Stimulated activated CD4-positive, alpha-beta T cell treated with anti-CD3 and anti-CD28 coated beads, Interleukin-4, amount 100 ng/mL, for 4 hours (primary cell): ENCODE measurements around the gene CTIF.

Experiments
- DNase-seq, 2 experiments: peaks; one replicate each; pipeline ENCODE4 v3.0.0-alpha.2; 2020

The CTIF gene

GRCh38 chr18:48689548-48689947 is 150.7 kb downstream of the CTIF start:
- no peak for DNase-seq

DNA sequence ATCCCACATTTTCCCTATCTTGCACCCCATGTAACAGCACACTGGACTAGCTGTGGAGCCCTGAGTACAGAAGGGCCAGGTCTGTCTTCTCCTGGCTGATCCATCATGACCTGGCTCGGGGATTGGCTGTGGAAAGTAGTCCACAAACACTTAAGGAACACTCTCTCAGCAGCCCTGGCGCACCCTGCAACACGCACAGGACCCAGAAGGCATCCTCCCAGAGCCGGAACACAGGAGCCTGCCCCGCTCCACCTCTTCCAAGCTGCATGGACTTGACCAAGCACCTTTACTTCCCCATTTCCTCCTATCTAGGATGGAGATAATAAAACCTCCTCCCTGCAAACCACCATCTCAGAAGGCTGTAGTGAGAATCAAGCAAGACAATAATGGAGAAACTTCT is 151.7 kb downstream of the CTIF start:
- DNase-seq: no peak

DNA sequence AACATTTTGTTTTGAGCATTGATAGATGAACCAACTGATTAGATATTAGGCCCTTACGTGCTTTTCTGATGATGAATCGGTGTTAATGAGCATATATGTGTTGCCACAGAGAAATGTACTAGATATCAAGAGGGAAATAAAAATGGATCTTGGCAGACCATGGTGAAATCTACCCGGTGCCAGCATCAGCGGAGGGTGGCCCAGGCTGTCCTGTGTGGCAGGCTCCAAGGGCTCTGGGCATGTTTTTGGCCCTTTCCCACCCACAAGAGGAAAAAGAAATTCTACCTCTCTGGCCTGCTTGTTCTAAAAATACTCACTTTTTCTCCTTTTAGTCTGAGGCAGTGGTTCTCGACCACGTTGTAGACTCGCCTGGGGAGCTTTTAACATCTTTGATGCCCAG is 154.2 kb downstream of the CTIF start:
- no peak for DNase-seq

DNA sequence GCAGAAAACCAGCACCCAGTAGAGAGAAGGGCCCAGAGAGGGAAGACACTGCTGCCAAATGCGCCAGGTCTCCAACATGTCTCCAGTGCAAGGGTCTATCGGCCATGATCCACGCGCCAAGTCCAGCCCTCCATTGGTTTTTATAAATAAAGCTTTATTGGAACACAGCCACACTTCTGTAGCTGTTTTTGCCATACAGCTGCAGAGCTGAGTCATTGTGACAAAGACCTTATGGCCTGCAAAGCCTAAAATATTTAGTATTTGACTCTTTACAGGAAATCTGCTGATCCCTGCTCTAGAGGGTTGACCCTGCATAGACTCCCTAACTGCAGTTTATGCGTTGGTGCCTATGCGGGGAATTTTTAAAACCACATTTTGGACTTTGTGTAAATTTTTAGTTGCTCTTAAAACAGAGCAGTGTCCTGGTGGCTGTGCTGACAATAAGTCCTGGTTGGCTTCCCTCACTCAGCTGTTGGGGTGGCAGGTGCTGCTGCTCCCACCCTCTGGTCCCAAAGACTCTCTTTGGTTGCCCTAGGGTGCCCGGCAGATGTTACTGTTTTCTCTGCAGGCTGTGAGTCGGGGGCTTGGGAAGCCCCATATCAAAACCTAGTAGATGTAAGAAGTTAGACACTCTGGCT is 154.9 kb downstream of the CTIF start:
- DNase-seq: no peak

DNA sequence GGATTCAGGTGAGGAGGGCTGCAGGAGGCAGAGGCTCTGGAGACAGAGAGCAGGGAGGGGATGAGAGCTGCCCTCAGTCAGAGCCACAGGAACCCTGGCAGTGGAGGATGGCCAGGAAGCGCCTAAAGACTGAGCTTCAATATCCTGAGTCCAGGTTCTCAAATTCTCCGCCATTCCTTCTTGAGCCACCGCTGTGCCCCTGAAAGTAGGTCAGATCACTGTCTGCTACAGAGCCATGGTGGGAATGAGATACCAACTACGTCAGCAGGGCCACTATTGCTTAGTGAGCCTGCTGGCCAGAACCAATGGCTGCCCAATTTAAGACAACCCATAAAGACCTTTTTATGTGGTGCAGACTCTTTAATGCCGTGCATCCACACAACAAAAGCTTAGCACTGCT is 155.5 kb downstream of the CTIF start:
- no peak for DNase-seq

GRCh38 chr18:48695671-48696070 is 156.8 kb downstream of the CTIF start:
- DNase-seq: no peak

DNA sequence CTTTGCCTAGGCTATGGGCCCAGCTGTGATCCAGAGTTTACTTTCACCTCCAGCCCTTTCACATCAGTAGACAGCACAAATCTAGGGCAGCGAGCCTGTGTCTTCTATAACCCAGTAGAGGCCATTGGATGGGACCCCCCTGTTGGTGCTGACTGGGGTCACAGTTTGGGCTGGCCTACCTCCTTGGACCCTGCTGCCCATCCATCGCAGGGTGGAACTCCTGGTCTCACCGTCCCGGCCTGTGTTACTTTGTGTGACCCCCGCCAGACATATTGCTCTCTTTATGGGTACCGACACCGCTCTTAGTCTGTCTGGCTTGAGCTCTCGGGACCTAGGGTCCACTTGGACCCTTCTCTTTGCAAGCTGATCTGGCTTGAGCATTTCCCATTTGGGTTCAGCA is 157.4 kb downstream of the CTIF start:
- DNase-seq: no peak

DNA sequence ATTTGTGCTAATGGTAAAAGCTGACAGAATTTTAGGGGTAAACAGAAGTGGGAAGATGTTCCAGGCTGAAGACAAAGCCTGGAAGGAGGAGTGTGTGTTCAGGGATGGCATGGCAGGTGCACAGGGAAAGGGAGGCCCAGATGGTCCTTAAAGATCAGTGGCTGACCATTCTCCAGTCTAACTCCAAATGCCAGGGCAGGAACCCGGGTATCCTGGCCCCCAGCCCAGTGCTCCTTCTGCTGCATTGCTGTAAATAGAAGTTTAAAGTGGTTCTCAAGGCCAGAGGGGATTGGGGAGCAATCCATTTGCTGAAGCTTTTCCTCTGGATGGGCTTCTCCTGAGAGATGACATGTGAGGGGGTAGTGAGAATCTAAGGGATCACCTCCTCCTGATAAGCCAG is 158.6 kb downstream of the CTIF start:
- no peak for DNase-seq

DNA sequence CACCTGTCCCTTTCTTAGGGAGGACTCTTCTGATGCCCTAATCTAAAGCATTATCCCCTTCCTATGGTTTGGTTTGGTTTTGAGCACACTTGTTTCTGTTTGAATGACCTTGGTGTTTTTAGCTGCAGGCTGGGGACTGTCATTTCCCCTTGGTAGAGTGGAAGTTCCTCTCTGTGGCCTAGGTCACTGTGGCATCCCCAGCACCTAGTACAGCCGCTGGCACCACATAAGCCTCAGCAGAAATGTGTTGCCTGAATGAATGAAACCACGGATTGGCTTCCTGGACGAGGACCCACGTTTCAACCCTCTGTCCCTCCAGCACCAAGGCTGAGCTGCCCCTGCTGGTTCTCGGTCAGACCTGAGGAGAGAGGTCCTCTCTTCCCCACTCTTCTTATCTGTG is 159.9 kb downstream of the CTIF start:
- no peak for DNase-seq

GRCh38 chr18:48699761-48700160 is 160.9 kb downstream of the CTIF start:
- DNase-seq: no peak

DNA sequence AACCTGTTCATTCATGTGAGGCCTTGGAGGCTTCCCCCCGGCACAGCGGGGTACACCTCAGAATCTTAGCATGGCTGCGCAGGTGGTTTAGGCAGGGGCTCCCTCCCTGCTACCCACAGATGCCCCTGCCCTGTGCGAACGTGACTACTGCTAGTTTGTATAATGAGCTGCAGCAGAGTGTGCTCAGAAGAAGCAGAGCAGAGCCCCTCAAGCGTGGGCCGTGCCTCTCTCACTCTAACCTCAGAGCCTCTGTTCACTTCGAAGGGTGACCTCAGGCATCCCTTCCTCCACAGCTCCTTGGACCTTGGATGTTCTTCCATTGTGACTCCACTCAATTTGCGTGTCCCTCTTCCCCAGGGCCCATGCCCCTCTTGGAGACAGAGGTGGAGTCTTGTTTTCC is 161.6 kb downstream of the CTIF start:
- DNase-seq: no peak

GRCh38 chr18:48702346-48703027 is 163.7 kb downstream of the CTIF start:
- no peak for DNase-seq

DNA sequence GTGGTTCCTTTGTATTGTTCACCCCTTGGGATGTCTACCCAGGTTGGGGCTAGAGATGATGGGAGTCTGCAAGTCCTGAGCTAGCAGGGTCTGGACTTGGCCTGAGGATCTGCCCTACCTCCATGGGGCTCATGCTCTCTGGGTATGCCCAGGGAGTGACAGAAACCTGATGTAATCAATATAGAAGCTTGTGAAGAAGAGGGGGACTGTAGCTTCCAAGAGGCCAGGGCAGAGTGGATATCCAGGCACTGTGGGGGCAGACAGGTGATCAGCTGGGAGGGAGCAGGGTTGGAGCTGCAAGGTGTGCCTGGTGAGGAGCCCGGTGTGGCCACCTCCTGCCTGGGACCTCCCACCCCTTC is 164.2 kb downstream of the CTIF start:
- no peak for DNase-seq

GRCh38 chr18:48703418-48703817 is 164.6 kb downstream of the CTIF start:
- DNase-seq: no peak

GRCh38 chr18:48705043-48705442 is 166.2 kb downstream of the CTIF start:
- no peak for DNase-seq

DNA sequence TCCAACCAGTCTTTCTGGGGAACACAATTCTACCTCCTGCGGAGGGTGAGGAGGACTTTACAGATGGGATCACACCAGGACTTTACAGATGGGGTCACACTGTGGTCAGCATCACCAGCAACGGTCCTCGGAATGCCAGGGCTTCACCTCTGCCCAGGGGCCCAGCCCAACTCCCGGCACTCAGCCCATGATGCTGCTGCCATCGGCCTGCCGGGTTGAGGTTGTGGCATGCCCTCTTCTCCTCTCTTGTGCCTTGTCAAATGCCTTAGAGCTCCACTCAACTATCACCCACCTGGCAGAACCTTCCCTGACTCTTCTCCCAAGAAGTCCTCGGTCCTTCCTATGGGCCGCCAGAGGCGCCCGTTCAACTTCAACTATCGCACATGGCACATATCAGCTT is 166.7 kb downstream of the CTIF start:
- DNase-seq: no peak

DNA sequence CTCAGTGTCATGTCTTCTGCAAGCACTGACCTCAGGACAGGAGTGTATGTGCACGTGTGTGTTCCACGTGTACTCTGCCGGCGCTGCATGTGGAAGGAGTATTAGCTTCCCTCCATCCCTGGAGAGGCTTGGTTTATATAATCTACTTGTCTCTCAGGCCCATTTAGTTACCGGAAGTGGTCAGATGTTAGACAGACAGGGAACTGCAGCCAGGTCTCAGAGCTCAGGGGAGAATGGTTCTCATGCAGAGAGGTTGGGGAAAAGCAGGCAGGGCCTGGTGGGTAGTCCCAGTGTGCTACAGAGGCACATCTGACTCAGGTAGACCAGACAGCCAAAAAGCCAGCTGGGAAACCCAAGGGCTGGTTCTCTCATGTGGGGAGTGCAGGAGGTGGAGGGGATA is 167.9 kb downstream of the CTIF start:
- no peak for DNase-seq

DNA sequence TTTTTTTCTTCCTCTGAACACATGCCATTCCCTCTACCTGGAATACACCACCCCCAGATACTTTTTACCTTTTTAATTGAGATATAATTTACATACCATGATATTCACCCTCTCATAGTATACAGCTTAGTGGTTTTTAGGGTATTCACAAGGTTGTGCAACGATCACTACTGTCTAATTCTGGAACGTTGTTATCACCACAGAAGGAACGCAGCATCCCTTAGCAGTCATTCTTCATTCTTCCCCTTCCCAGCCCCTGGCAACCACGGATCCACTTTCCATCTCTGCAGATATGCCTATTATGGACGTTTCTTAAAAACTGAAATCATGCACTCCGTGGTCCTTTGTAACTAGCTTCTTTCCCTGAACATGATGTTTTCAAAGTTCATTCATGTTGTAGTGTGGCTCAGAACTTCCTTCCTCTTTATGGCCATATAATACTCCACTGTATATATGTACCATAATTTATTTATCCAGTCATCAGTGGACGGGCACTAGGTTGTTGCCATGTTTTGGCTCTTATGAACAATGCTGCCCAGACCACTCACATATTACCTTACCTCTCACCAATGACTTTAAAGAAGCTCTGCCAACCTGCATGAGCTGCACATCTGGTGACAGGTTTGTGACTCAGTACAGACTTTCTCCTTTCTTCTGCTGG is 168.9 kb downstream of the CTIF start:
- DNase-seq: no peak

DNA sequence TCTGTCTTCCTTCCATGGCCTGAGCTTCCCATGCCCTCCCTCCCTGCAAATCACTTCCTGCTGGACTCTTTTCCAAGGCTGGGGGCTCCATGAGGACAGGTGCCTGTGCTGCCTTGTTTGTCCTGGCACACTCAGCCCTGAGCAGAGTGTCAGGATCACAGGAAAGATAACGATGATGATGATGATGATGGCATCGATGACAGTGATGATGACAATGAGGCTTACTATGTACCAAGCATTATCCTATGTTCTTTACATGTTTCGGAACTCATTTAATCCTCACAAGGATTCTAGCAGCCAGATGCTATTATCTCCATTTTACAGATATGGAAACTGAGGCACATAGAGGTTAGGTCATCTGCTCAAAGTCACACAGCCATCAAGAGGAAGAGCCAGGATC is 170.0 kb downstream of the CTIF start:
- DNase-seq: no peak

DNA sequence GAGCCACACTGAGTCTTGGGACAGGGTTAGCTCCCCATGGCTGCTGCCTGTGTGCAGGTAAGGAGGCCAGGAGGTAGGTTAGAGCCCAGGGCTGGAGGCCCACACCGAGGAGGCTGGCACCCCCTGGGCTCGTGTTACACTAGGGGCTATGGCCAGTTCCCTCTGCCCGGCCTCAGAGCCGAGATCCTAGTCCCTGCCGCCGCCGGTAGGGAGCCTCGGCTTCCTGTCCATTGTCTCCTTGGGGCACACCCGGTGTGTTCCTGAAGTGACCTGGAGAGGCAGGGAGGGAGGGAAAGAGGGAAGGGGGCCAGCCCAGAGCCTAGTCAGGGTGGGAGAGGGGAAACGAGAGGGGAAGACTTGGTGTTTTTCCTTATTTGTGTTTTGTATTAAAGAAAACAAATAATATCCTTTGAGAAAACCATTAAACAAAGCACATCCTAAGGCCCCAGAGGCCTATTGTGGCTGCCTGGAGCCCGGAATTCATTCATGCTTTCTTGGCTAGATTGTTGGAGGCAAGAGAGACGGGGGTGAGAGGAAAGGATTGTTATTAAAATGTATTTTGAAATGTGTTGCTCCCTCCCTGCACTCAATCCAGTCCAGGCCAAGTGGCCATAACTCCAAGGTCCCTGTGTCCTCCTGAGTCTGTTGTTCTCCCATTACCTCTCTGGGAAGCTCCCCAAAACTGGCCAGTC is 170.7 kb downstream of the CTIF start:
- no peak for DNase-seq

GRCh38 chr18:48711651-48712486 is 173.0 kb downstream of the CTIF start:
- DNase-seq: no peak

DNA sequence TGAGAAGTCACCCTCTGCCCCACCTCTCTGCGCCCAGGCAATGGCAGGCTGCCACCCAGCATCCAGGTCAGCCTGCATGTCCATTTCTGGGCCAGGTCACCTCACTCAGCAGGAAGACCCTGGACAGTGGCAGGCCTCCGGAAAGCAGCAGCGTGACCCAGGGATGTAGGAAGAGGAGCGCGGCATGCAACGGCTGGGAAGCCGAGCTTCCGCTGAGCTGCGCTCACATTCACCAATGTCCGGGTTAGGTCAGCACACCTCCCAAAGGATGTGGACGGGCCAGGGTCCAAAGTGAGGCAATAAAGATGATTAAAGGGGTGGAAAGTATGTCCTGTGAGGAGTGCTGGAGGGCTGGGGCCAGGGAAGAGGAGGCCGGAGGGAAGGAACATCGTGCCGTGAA is 174.5 kb downstream of the CTIF start:
- DNase-seq: no peak

GRCh38 chr18:48714873-48715272 is 176.0 kb downstream of the CTIF start:
- DNase-seq: no peak
